Hepatic stellate cell (primary cell): ENCODE results near the gene XPC.
A peak's percentile ranks its signal among the peaks of the same experiment; 100 is the strongest.
"Not testable (repeated sequence)": the region's sequence is repeated elsewhere in the genome, so short reads cannot be mapped to it uniquely, and the experiment has no call there.

Experiments
- DNase-seq: peaks from one replicate; pipeline ENCODE4 v3.0.0; 2011; ENCODE audit warnings: low spot score

The XPC gene

GRCh38 chr3:14178247-14179113 is at the start of gene XPC, which contains the start of gene LSM3:
TSS of gene XPC (minus strand) at chr3:14178601. CDS start at chr3:14178568, 33 bp downstream.
TSS of gene LSM3 (plus strand) at chr3:14178817. CDS start at chr3:14178861, 44 bp downstream.
- DNase-seq, result peak; percentile 91

GRCh38 chr3:14227856-14228255 is 49.5 kb upstream of the XPC start:
- no peak for DNase-seq

- not testable (repeated sequence) for DNase-seq
Measured at GRCh38 chr3:14226351-14226750, 48.0 kb upstream of the XPC start.

- DNase-seq, result no peak
Measured at GRCh38 chr3:14225421-14225820, 47.0 kb upstream of the XPC start.

GRCh38 chr3:14224895-14225294 is 46.5 kb upstream of the XPC start:
- no peak for DNase-seq

- DNase-seq, result no peak
Measured at GRCh38 chr3:14223595-14223994, 45.2 kb upstream of the XPC start.

GRCh38 chr3:14222900-14223594 is 44.6 kb upstream of the XPC start:
- DNase-seq, result no peak

GRCh38 chr3:14222457-14222856 is 44.1 kb upstream of the XPC start:
- no peak for DNase-seq

GRCh38 chr3:14221902-14222301 is 43.5 kb upstream of the XPC start:
- no peak for DNase-seq

GRCh38 chr3:14220933-14221332 is 42.5 kb upstream of the XPC start:
- DNase-seq, result no peak

GRCh38 chr3:14218355-14218754 is 40.0 kb upstream of the XPC start:
- DNase-seq, result no peak

GRCh38 chr3:14216257-14217048 is 38.1 kb upstream of the XPC start:
- no peak for DNase-seq

- no peak for DNase-seq
Measured at GRCh38 chr3:14214764-14215163, 36.4 kb upstream of the XPC start.

GRCh38 chr3:14213066-14213774 is 34.8 kb upstream of the XPC start:
- DNase-seq, result no peak

GRCh38 chr3:14212032-14212431 is 33.6 kb upstream of the XPC start:
- DNase-seq, result no peak

- no peak for DNase-seq
Measured at GRCh38 chr3:14211621-14212020, 33.2 kb upstream of the XPC start.

- DNase-seq, result peak; percentile 70
Measured at GRCh38 chr3:14210843-14211594, 32.6 kb upstream of the XPC start.

GRCh38 chr3:14210290-14210688 is 31.9 kb upstream of the XPC start:
- DNase-seq, result no peak

GRCh38 chr3:14209581-14210289 is 31.3 kb upstream of the XPC start:
- DNase-seq, result no peak

GRCh38 chr3:14208977-14209394 is 30.6 kb upstream of the XPC start:
- no peak for DNase-seq
